Dermis lymphatic vessel endothelial cell (primary cell): ENCODE data around the gene HYCC1. TPM values are rescaled to one million over a fixed set of nuclear protein-coding genes. Genes with fewer than 3 reads are reported as not detected.

Source experiments
- total RNA-seq: library from RNA; depleted of rRNA; stranded (reverse); fragments of >200 nt; gene quantifications from 2 replicates; pipeline ENCODE4 v1.2.1, GENCODE V29; 2014

HYCC1 gene
- 28.9 and 62.8 TPM in 2 replicates for total RNA-seq

DNA sequence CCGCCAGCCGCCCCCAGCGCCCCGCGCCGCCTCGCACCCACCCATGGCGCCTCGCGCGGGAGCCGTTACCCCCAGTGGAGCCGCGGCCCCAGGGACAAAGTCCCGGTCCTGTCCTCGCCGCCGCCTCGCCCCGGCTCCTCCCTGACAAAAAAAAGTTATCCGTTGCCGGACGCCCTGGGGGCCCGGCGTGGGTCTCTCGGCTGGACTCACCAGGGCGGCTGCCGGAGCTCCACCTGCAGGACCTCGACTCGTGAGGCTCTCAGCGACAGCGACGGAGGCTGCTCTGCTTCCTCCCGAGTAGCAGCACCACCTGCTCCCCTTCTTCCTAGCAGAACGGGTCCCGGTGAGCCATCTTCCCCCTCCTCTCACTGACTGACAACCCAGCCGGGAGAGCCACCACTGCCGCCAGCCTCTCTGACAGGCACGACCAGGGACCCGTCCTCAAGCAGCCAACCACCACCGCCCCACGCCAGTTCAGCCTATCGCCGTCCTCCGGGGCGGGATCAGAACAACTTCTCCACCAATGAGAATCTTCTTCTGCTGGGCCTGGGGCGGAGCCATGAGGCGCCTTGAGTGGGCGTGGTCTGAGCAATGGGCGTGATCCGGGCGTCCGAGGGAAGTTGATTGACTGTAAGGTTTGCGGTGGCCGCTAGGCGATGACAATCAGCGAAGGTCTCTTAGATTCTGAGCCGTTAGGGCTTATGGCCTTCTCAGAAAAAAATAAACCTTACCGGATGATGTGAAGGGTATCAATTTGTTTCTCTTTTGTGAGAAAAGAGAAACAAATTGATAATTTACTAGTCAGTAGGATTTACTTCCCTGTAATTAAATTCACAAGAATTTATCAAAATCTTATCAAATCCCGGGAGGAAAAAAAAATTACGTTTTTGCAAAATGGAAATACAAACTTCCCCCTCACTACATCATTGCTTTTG, at the start of gene HYCC1:
HYCC1 (minus strand) TSS at position 416 of the 935 bp plus-strand sequence. CDS start 23,019 bp downstream, outside the sequence.

Other genes starting within 250 kb of the HYCC1 start
- 149 and 154 TPM in 2 replicates for gene TOMM7, start 191.3 kb downstream of the HYCC1 start, total RNA-seq
- 16.1 and 24.5 TPM in 2 replicates for gene KLHL7, start 91.7 kb upstream of the HYCC1 start, total RNA-seq
- gene NUP42, start 167.9 kb upstream of the HYCC1 start, total RNA-seq = 20.6 and 28.8 TPM in 2 replicates
- gene GPNMB, start 232.6 kb upstream of the HYCC1 start, total RNA-seq = 0.09 and 0.11 TPM in 2 replicates